GM23248 (cell line): ENCODE results near the gene HYDIN. TPM values are rescaled to one million over a fixed set of nuclear protein-coding genes. Genes with fewer than 3 reads are reported as not detected.

Experiments used
- DNase-seq: peaks from one replicate; pipeline ENCODE4 v3.0.0-alpha.2; 2015
- H2AFZ ChIP-seq: fragments of 200-600 bp; sonication (generic); 2 replicates; pipeline ENCODE4 v1.6.1; 2016; ENCODE audit warnings: antibody characterized with exemption
- H3F3A ChIP-seq: fragments of 200-600 bp; sonication (generic); 2 replicates; pipeline ENCODE4 v1.6.1; 2016; ENCODE audit warnings: mild to moderate bottlenecking, antibody characterized with exemption, mixed run types; ENCODE audit not compliant: insufficient read depth
- H3K27ac ChIP-seq: fragments of 200-600 bp; sonication (generic); 2 replicates; pipeline ENCODE4 v1.5.1; 2016; ENCODE audit warnings: mild to moderate bottlenecking
- H3K27me3 ChIP-seq: fragments of 200-600 bp; sonication (generic); replicated peaks from 2 replicates; pipeline ENCODE4 v1.6.1; 2016; ENCODE audit warnings: mild to moderate bottlenecking; ENCODE audit not compliant: insufficient read depth
- H3K36me3 ChIP-seq: fragments of 200-600 bp; sonication (generic); 2 replicates; pipeline ENCODE4 v1.6.1; 2016; ENCODE audit warnings: low read depth, mild to moderate bottlenecking
- H3K4me1 ChIP-seq: fragments of 200-600 bp; sonication (generic); 2 replicates; pipeline ENCODE4 v1.6.1; 2016; ENCODE audit warnings: mild to moderate bottlenecking; ENCODE audit not compliant: insufficient read depth
- H3K4me2 ChIP-seq: fragments of 200-600 bp; sonication (generic); one replicate; pipeline ENCODE4 v1.6.1; 2016; ENCODE audit warnings: mild to moderate bottlenecking; ENCODE audit not compliant: unreplicated experiment
- H3K4me3 ChIP-seq: fragments of 200-600 bp; sonication (generic); 2 replicates; pipeline ENCODE4 v1.5.1; 2016; ENCODE audit warnings: mild to moderate bottlenecking
- H3K79me2 ChIP-seq: fragments of 200-600 bp; sonication (generic); 2 replicates; pipeline ENCODE4 v1.6.1; 2016; ENCODE audit warnings: mild to moderate bottlenecking; ENCODE audit not compliant: insufficient read depth
- H3K9ac ChIP-seq: fragments of 200-600 bp; sonication (generic); 2 replicates; pipeline ENCODE4 v1.6.1; 2016; ENCODE audit warnings: mild to moderate bottlenecking
- H3K9me2 ChIP-seq: fragments of 200-600 bp; sonication (generic); 2 replicates; pipeline ENCODE4 v1.6.1; 2016; ENCODE audit warnings: mixed run types, mild to moderate bottlenecking, moderate library complexity; ENCODE audit not compliant: insufficient read depth
- H3K9me3 ChIP-seq: fragments of 200-600 bp; sonication (generic); one replicate; pipeline ENCODE4 v1.6.1; 2017; ENCODE audit warnings: low read depth
- H4K20me1 ChIP-seq: fragments of 200-600 bp; sonication (generic); 2 replicates; pipeline ENCODE4 v1.6.0; 2016; ENCODE audit not compliant: insufficient read depth
- EZH2 ChIP-seq: fragments of 200-600 bp; sonication (generic); IDR thresholded peaks from 2 replicates; pipeline ENCODE4 v1.6.1; 2018; ENCODE audit warnings: antibody characterized with exemption, mild to moderate bottlenecking; ENCODE audit not compliant: insufficient read depth, poor library complexity, severe bottlenecking
- EZH2phosphoT487 ChIP-seq: fragments of 200-600 bp; sonication (generic); IDR thresholded peaks from 2 replicates; pipeline ENCODE4 v1.6.1; 2018; ENCODE audit warnings: antibody characterized with exemption, moderate library complexity, mild to moderate bottlenecking, low read depth; ENCODE audit not compliant: insufficient read depth
- WGBS, 2 experiments: methylation state at CpG; one replicate each; pipeline ENCODE4 v1.1.6; 2015 to 2017; ENCODE audit warnings: low lambda C conversion rate in 2 of 2, low coverage in 1 of 2; ENCODE audit errors: missing lambda C conversion rate in 2 of 2; 5-methylcytosine and 5-hydroxymethylcytosine counted together
- in situ Hi-C: fragments of 300-500 bp; cut with MboI; formaldehyde crosslinking; loops from 2 replicates; pipeline ENCODE4 v1.15.0; 2020
- polyA plus RNA-seq: library from polyadenylated mRNA; unstranded; fragments of >200 nt; fragmentation: Nextera tagmentation; extraction: Ambion mirVana; gene quantifications from 2 replicates; pipeline ENCODE4 v1.2.1, GENCODE V29; 2016
- total RNA-seq: library from RNA; depleted of rRNA; stranded (reverse); fragments of >200 nt; shearing (Covaris generic); gene quantifications from 2 replicates; pipeline ENCODE4 v1.2.3, GENCODE V29; 2014

Gene HYDIN
- total and polyA plus RNA-seq, 2 experiments from 2014 or later, result 0.50 to 0.54 TPM

DNA sequence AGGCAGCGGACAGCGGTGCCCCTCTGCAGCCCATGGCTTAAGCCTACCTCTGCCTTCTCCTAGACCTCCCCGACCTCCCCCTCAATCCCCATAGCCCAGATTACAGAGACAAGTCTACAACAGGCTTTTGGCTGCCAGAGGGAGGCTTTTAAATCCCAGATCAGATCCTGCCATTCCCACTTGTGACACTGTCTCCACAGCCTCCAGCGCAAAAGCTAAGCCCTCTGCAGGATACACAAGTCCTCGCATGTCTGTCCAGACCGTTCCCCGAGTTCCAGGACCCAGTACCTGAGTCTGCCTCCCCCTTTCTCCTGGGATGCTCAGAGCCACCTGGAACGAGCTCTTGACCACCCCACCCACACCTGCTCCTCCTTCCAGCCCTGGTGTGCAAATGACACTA, 460.8 kb downstream of the HYDIN start:
- no peak for DNase-seq
- no peaks in the 10 kb centered on the region for H3K9me3 ChIP-seq
- H3K4me2 ChIP-seq, result no peak overlapping the region
- no peaks in the 10 kb centered on the region for H3K27me3 ChIP-seq
- no peak overlapping the region for H3K9ac ChIP-seq
- H3K36me3 ChIP-seq, result no peaks in the 10 kb centered on the region
- no peaks in the 10 kb centered on the region for H3K9me2 ChIP-seq
- H3K4me3 ChIP-seq, result no peak overlapping the region
- no peak overlapping the region for H2AFZ ChIP-seq
- peaks cover 24% of the 10 kb centered on the region for H3K4me1 ChIP-seq
- no peaks in the 10 kb centered on the region for H3K79me2 ChIP-seq
- H4K20me1 ChIP-seq, result no peaks in the 10 kb centered on the region
- WGBS, 2 experiments, result 89 to 90% methylated on average over 8 of the region's 8 CpGs
- in situ Hi-C loops, result loop anchor here (10.0 to 25.0 kb wide), 2 partner anchors 225 to 382 kb away; no protein-coding TSS in a partner anchor
- H3K27ac ChIP-seq, result no peak overlapping the region
- TF ChIP-seq EZH2 (no peak), EZH2phosphoT487 (no peak)
- H3F3A ChIP-seq, result peaks cover 22% of the 10 kb centered on the region

DNA sequence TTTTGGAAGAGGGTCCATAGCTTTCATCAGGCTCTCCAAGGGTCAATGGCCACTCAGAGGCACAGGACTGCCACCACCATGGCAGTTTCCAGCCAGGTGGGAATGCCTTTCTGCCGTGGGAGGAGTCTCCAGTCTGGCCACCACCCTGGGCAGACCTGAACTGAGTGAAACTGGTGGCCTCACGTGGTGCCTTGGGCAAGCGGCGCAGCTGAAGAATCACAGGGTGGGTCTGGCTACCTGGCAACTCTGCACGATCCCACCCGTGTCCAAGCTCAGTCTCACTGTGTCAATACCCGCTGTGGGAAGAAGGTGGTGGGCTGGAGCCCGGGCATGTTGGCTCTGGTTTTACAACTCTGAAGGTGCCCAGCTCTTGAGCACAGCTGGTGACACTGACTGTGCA, 461.4 kb downstream of the HYDIN start:
- H3K27me3 ChIP-seq, result no peaks in the 10 kb centered on the region
- TF ChIP-seq EZH2 (no peak), EZH2phosphoT487 (no peak)
- no peak overlapping the region for H3K27ac ChIP-seq
- H3K9me2 ChIP-seq, result no peaks in the 10 kb centered on the region
- H4K20me1 ChIP-seq, result no peaks in the 10 kb centered on the region
- peaks cover 24% of the 10 kb centered on the region for H3K4me1 ChIP-seq
- H3F3A ChIP-seq, result peaks cover 22% of the 10 kb centered on the region
- no peaks in the 10 kb centered on the region for H3K36me3 ChIP-seq
- no peak overlapping the region for H3K9ac ChIP-seq
- no peaks in the 10 kb centered on the region for H3K79me2 ChIP-seq
- 91% methylated on average over 8 of the region's 8 CpGs for WGBS, 2 experiments
- no peak for DNase-seq
- H3K9me3 ChIP-seq, result no peaks in the 10 kb centered on the region
- H3K4me2 ChIP-seq, result no peak overlapping the region
- no peak overlapping the region for H3K4me3 ChIP-seq
- in situ Hi-C loops, result loop anchor here (25.0 kb wide), 1 partner anchor 382 kb away; no protein-coding TSS in a partner anchor
- no peak overlapping the region for H2AFZ ChIP-seq

DNA sequence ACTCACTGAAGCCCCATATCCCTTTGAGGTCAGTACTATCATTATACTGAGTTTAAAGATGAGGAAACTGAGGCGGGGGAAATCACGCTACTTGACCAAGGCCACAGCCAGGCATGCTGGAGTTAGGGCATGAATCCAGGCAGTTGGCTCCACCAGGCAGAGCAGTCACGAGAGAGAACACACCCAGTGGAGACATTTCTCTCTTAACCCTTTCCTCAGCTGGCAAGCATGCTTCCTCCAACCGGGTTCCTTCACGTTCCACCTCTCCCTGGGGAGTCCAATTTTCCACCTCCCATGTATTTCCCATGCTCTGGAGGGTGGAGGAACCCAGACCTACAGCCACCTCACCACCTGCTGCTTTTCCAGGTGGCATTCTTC, 462.3 kb downstream of the HYDIN start:
- in situ Hi-C loops, result loop anchor here (25.0 kb wide), 1 partner anchor 381 kb away; no protein-coding TSS in a partner anchor
- H3K79me2 ChIP-seq, result no peaks in the 10 kb centered on the region
- H3K9me2 ChIP-seq, result no peaks in the 10 kb centered on the region
- no peaks in the 10 kb centered on the region for H4K20me1 ChIP-seq
- no peaks in the 10 kb centered on the region for H3K27me3 ChIP-seq
- WGBS, 2 experiments, result 15 to 19% methylated on average over 5 of the region's 5 CpGs
- H3K4me1 ChIP-seq, result peaks cover 24% of the 10 kb centered on the region
- peak; percentile 54 for DNase-seq
- H3K9me3 ChIP-seq, result no peaks in the 10 kb centered on the region
- no peak overlapping the region for H3K4me3 ChIP-seq
- H3K4me2 ChIP-seq, result peak overlapping the region; percentile 54
- H2AFZ ChIP-seq, result peak overlapping the region; percentile 25
- H3K27ac ChIP-seq, result peak overlapping the region; percentile 78
- no peak for TF ChIP-seq EZH2phosphoT487
- H3K36me3 ChIP-seq, result no peaks in the 10 kb centered on the region
- peak overlapping the region; percentile 59 for H3K9ac ChIP-seq
- H3F3A ChIP-seq, result peaks cover 20% of the 10 kb centered on the region

DNA sequence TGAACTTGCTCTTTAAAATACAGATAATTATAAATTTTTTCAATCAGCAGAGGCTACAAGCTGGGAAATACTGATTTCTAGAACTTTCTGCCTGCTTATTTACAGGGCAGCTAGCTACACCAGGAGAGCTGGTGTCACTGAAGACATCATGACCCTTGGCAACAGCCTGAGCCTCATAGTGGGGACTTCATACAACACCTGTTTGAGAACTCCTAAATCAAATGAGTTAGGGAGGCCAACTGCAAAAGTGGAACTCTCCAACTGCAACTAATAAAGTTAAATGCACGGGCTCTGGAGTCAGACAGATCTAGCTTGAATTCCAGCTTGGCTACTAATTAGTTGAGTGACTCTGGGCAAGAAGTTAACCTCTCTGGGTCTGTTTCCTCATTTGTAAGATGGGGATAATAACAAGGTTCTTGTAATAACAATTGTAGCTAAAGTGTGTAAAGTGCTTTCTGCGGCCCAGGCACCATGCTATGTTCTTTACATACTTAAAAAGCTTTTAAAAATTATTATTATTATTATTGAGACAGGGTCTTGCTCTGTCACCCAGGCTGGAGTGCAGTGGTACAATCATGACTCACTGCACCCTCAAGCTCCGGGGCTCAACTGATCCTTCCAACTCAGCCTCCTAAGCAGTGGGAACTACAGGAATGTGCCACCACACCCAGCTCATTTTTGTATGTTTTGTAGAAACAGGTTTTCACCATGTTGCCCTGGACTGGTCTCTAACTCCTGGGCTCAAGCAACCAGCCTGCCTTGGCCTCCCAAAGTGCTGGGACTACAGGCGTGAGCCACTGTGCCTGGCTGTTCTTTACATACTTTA, 462.9 kb downstream of the HYDIN start:
- WGBS, 2 experiments, result 40 to 43% methylated on average over 4 of the region's 4 CpGs
- H3F3A ChIP-seq, result peaks cover 14% of the 10 kb centered on the region
- H3K27ac ChIP-seq, result peak overlapping the region; percentile 78
- peak overlapping the region; percentile 59 for H3K9ac ChIP-seq
- no peaks in the 10 kb centered on the region for H3K27me3 ChIP-seq
- in situ Hi-C loops, result loop anchor here (25.0 kb wide), 1 partner anchor 380 kb away; no protein-coding TSS in a partner anchor
- peak overlapping the region; percentile 25 for H2AFZ ChIP-seq
- H4K20me1 ChIP-seq, result no peaks in the 10 kb centered on the region
- no peaks in the 10 kb centered on the region for H3K79me2 ChIP-seq
- H3K4me1 ChIP-seq, result peaks cover 21% of the 10 kb centered on the region
- peak overlapping the region; percentile 54 for H3K4me2 ChIP-seq
- no peaks in the 10 kb centered on the region for H3K36me3 ChIP-seq
- no peak for TF ChIP-seq EZH2
- no peak for TF ChIP-seq EZH2phosphoT487
- no peaks in the 10 kb centered on the region for H3K9me2 ChIP-seq
- H3K4me3 ChIP-seq, result no peak overlapping the region
- DNase-seq, result peak; percentile 66
- H3K9me3 ChIP-seq, result no peaks in the 10 kb centered on the region
